ENCODE data around the gene HOXB6.

The HOXB6 gene

GRCh38 chr17:48644910-48645557 is 40.2 kb upstream of the HOXB6 start:
- DNase-seq (ENCODE audit: low read depth) = no peak
- TF ChIP-seq CTCF (IDR thresholded peaks at IDR 0.05; ENCODE audit: control insufficient read depth, insufficient read depth, low read depth, low read length, missing control alignments) = no peak
- no peak overlapping the region for H3K4me3 ChIP-seq (ENCODE audit: control insufficient read depth, low read depth, low read length)

GRCh38 chr17:48644159-48644558 is 39.4 kb upstream of the HOXB6 start:
- TF ChIP-seq CTCF (IDR thresholded peaks at IDR 0.05; ENCODE audit: control insufficient read depth, insufficient read depth, low read depth, low read length, missing control alignments) = no peak
- no peak overlapping the region for H3K4me3 ChIP-seq (ENCODE audit: control insufficient read depth, low read depth, low read length)
- no peak for DNase-seq (ENCODE audit: low read depth)

- no peak for TF ChIP-seq CTCF (IDR thresholded peaks at IDR 0.05; ENCODE audit: control insufficient read depth, insufficient read depth, low read depth, low read length, missing control alignments)
- DNase-seq (ENCODE audit: low read depth) = no peak
- H3K4me3 ChIP-seq (ENCODE audit: control insufficient read depth, low read depth, low read length) = no peak overlapping the region
These were observed 38.9 kb upstream of the HOXB6 start for GRCh38 chr17:48643697-48644012.

- no peak for TF ChIP-seq CTCF (IDR thresholded peaks at IDR 0.05; ENCODE audit: control insufficient read depth, insufficient read depth, low read depth, low read length, missing control alignments)
- DNase-seq (ENCODE audit: low read depth) = no peak
- H3K4me3 ChIP-seq (ENCODE audit: control insufficient read depth, low read depth, low read length) = no peak overlapping the region
These were observed 38.3 kb upstream of the HOXB6 start for GRCh38 chr17:48642843-48643696.

GRCh38 chr17:48642059-48642842 is 37.5 kb upstream of the HOXB6 start:
- no peak for TF ChIP-seq CTCF (IDR thresholded peaks at IDR 0.05; ENCODE audit: control insufficient read depth, insufficient read depth, low read depth, low read length, missing control alignments)
- H3K4me3 ChIP-seq (ENCODE audit: control insufficient read depth, low read depth, low read length) = no peak overlapping the region
- DNase-seq (ENCODE audit: low read depth) = no peak

GRCh38 chr17:48641541-48642058 is 36.8 kb upstream of the HOXB6 start:
- H3K4me3 ChIP-seq (ENCODE audit: control insufficient read depth, low read depth, low read length) = no peak overlapping the region
- no peak for TF ChIP-seq CTCF (IDR thresholded peaks at IDR 0.05; ENCODE audit: control insufficient read depth, insufficient read depth, low read depth, low read length, missing control alignments)
- DNase-seq (ENCODE audit: low read depth) = no peak

All from AG09309 (cell line).